RWPE2 (cell line): Measurements from ENCODE around the gene MTHFS.

Source experiments
- ATAC-seq: fragments of 200-7000 bp; cut with Tn5 transposase; 3 replicates; pipeline ENCODE4 v1.9.1; 2021; ENCODE audit warnings: low read depth
- DNase-seq: peaks from one replicate; pipeline ENCODE4 v3.0.0-alpha.2; 2020; ENCODE audit warnings: low spot score
- H3K27ac ChIP-seq: fragments of 450-650 bp; 2 replicates; pipeline ENCODE4 v1.5.1; 2017; ENCODE audit warnings: mild to moderate bottlenecking; ENCODE audit not compliant: poor library complexity, severe bottlenecking
- H3K27me3 ChIP-seq: fragments of 250-450 bp; sonication (Bioruptor Pico); 2 replicates; pipeline ENCODE4 v1.5.1; 2021; ENCODE audit warnings: mild to moderate bottlenecking, moderate library complexity; ENCODE audit not compliant: insufficient read depth, poor library complexity, severe bottlenecking
- H3K36me3 ChIP-seq: fragments of 250-450 bp; sonication (Bioruptor Pico); 2 replicates; pipeline ENCODE4 v1.5.1; 2020; ENCODE audit warnings: low read depth, mild to moderate bottlenecking, moderate library complexity
- H3K4me1 ChIP-seq: fragments of 250-450 bp; sonication (Bioruptor Pico); 2 replicates; pipeline ENCODE4 v1.5.1; 2021; ENCODE audit warnings: mild to moderate bottlenecking, moderate library complexity; ENCODE audit not compliant: insufficient read depth, poor library complexity, severe bottlenecking
- H3K4me3 ChIP-seq: fragments of 250-450 bp; sonication (Bioruptor Pico); 2 replicates; pipeline ENCODE4 v1.5.1; 2021; ENCODE audit warnings: mild to moderate bottlenecking, moderate library complexity; ENCODE audit not compliant: severe bottlenecking
- H3K9me3 ChIP-seq: fragments of 250-450 bp; sonication (Bioruptor Pico); 2 replicates; pipeline ENCODE4 v1.5.1; 2021; ENCODE audit warnings: mild to moderate bottlenecking, moderate library complexity; ENCODE audit not compliant: severe bottlenecking
- TF ChIP-seq, protein P1 (sequence below): fragments of 450-650 bp; IDR thresholded peaks from one replicate; pipeline ENCODE4 v1.5.1; 2017; ENCODE audit warnings: mild to moderate bottlenecking, moderate library complexity; ENCODE audit not compliant: poor library complexity, severe bottlenecking

Gene MTHFS

DNA sequence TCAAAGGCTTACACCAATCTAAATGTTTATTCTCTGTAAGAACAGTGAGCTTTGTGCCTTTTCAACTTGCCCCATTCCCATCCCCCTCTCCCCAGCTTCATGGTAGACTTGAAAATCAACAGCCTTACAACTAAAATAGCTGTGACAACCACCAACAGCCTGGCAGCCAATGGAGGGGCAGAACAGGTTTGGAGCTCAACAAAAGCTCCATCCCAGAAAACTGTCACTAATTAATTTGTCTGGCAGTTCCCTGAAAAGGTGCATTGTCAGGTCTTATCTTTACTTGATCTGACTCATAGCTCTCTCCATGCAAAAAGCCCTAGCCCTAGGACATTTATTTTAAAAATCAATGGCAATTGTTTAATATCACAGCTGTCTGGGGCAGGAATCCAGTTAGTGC lies 22.6 kb downstream of the MTHFS start:
- no peak for DNase-seq

DNA sequence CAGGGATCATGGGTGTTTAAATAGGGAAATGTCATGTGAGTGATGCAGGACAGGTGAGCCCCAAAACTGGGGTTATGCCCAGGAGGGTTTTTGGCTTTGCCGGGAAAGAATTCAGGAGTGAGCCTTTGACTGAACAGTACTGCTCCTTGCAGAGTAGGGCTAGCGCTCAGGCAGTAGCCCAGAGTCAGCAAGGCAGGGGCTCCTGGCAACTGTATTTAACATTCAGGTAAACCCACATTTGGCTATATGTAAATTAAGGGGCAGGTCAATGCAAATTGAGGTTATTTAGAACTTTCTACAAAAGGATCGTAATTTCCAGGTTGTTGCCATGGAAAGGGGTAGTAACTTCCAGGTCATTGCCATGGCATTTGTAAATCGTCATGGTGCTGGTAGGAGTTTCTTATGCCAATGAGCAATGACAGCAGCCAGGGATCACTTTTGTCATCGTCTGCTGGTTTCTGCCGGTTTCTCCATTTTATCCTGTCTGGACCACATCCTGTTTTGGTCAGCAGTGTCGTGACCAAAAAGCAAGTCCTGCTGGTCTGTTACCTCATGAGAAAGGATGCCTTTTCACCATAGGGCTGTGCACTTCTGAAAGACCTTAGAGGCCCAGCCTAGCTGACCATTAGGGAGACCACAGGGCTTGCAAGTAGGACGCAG lies 24.3 kb downstream of the MTHFS start:
- DNase-seq (no peak), ATAC-seq (no peak; the same call in 2 of the 3 replicates)
- Histone ChIP-seq H3K9me3 (peaks cover 14% of the 10 kb centered on the region), H3K4me3 (no peak overlapping the region), H3K4me1 (peaks cover 9% of the 10 kb centered on the region), H3K27me3 (no peaks in the 10 kb centered on the region), H3K27ac (peak overlapping the region; percentile 22), H3K36me3 (peaks cover 78% of the 10 kb centered on the region)
- TF ChIP-seq, protein P1, sequence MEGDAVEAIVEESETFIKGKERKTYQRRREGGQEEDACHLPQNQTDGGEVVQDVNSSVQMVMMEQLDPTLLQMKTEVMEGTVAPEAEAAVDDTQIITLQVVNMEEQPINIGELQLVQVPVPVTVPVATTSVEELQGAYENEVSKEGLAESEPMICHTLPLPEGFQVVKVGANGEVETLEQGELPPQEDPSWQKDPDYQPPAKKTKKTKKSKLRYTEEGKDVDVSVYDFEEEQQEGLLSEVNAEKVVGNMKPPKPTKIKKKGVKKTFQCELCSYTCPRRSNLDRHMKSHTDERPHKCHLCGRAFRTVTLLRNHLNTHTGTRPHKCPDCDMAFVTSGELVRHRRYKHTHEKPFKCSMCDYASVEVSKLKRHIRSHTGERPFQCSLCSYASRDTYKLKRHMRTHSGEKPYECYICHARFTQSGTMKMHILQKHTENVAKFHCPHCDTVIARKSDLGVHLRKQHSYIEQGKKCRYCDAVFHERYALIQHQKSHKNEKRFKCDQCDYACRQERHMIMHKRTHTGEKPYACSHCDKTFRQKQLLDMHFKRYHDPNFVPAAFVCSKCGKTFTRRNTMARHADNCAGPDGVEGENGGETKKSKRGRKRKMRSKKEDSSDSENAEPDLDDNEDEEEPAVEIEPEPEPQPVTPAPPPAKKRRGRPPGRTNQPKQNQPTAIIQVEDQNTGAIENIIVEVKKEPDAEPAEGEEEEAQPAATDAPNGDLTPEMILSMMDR = no peak

More for the DNA sequence above, 22.6 kb downstream of the MTHFS start:
- TF ChIP-seq, protein P1 = no peak
- Histone ChIP-seq H3K9me3 (peaks cover 27% of the 10 kb centered on the region), H3K27me3 (no peaks in the 10 kb centered on the region), H3K4me3 (no peak overlapping the region), H3K36me3 (peaks cover 79% of the 10 kb centered on the region), H3K4me1 (no peaks in the 10 kb centered on the region), H3K27ac (peak overlapping the region; percentile 22)
- peak; percentile 40; the same call in 2 of the 3 replicates for ATAC-seq

DNA sequence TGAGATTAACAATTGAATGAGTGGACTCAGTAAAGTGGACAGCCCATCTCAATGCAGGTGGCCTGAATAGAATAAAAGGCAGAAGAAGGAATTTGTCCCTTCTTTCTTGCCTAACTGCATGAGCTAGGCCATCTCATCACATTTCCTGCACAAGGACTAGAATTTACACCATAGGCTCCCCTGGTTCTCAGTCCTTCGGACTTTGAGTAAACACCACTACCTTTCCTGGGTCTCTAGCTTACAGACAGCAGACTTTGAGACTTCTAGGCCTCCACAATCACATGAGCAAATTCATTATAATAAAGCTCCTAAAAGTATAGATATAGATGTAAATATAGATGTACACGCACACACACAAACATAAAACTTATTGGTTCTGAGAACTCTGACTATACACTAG lies 28.3 kb downstream of the MTHFS start:
- ATAC-seq = no peak
- H3K27ac ChIP-seq = no peak overlapping the region

DNA sequence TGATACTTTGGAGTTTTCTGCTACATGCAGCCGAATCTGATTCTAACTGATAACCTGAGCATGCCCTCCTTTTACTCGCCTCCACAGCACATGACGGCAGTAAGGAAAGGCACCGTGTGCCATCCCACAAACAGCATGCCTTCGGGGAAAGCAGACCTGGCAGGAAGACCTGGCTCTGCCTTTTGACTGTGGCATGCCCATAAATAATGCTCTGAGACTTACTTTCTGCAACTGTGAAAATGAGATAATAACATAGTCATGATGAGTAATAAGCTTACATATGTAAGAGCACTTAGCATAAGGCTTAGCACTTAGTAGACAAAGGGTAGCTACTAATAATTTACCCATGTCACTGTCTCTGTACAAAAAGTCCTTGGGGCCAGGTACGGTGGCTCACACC lies 32.9 kb downstream of the MTHFS start:
- TF ChIP-seq, protein P1 = no peak
- Histone ChIP-seq H3K9me3 (no peaks in the 10 kb centered on the region), H3K4me3 (no peak overlapping the region), H3K27ac (peak overlapping the region; percentile 26), H3K27me3 (no peaks in the 10 kb centered on the region), H3K36me3 (peaks cover 27% of the 10 kb centered on the region), H3K4me1 (peaks cover 17% of the 10 kb centered on the region)
- ATAC-seq (peak; percentile 95), DNase-seq (no peak)

More for the DNA sequence above, 28.3 kb downstream of the MTHFS start:
- no peak for DNase-seq
- H3K4me1 ChIP-seq = peaks cover 16% of the 10 kb centered on the region
- H3K4me3 ChIP-seq = no peak overlapping the region
- H3K9me3 ChIP-seq = no peaks in the 10 kb centered on the region
- peaks cover 57% of the 10 kb centered on the region for H3K36me3 ChIP-seq
- TF ChIP-seq, protein P1 = no peak
- H3K27me3 ChIP-seq = no peaks in the 10 kb centered on the region

DNA sequence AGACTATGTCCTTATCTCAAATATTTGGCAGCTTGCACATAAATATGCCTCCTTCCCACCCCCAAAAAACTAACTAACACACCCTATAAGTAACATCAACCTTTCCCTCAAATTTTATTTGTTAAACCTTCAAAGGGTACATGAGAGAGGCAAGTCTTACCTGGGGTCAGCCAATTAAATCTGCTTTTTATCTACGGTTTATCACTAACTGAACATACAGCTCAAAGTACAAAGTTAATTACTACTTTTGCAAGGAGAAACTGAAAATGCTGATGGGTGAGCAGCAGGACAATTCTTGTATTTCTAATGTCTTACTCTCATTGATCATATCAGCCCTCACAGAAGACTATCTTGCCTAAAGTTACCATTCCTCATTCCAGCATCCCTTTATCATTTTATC lies 34.6 kb downstream of the MTHFS start:
- Histone ChIP-seq H3K27ac (no peak overlapping the region), H3K4me1 (peaks cover 8% of the 10 kb centered on the region), H3K27me3 (no peaks in the 10 kb centered on the region), H3K9me3 (no peaks in the 10 kb centered on the region), H3K36me3 (peaks cover 15% of the 10 kb centered on the region), H3K4me3 (no peak overlapping the region)
- TF ChIP-seq, protein P1 = no peak
- no peak for ATAC-seq
- DNase-seq = no peak
